Liver (tissue), 9 donors: ENCODE results near the gene LAMA1. TPM values are rescaled to one million over a fixed set of nuclear protein-coding genes. Genes with fewer than 3 reads are reported as not detected.

ENCODE experiments used
- DNase-seq: peaks from one replicate; pipeline ENCODE4 v3.0.0-alpha.2; 2017; ENCODE audit warnings: low spot score
- H3K27ac ChIP-seq, 2 donors: one replicate each; pipeline ENCODE4 v1.7.0; 2013; ENCODE audit warnings: inconsistent platforms in 2 of 2, low read length in 2 of 2, control low read depth in 1 of 2, low read depth in 1 of 2, mild to moderate bottlenecking in 1 of 2
- H3K27me3 ChIP-seq, 4 donors: one replicate each; pipeline versions ENCODE4 v1.6.1 to v1.7.0; 2013; ENCODE audit warnings: low read length in 3 of 4, inconsistent platforms in 1 of 4, mild to moderate bottlenecking in 1 of 4, moderate library complexity in 1 of 4; ENCODE audit not compliant: control insufficient read depth in 4 of 4, insufficient read depth in 4 of 4
- H3K36me3 ChIP-seq, 4 donors: one replicate each; pipeline versions ENCODE4 v1.6.1 to v1.7.0; 2013; ENCODE audit warnings: low read length in 3 of 4, mild to moderate bottlenecking in 3 of 4, low read depth in 1 of 4, moderate library complexity in 1 of 4; ENCODE audit not compliant: control insufficient read depth in 4 of 4, insufficient read depth in 3 of 4
- H3K4me1 ChIP-seq, 4 donors: one replicate each; pipeline versions ENCODE4 v1.6.1 to v1.7.0; 2013; ENCODE audit warnings: low read length in 3 of 4, mild to moderate bottlenecking in 3 of 4, moderate library complexity in 1 of 4; ENCODE audit not compliant: control insufficient read depth in 4 of 4, insufficient read depth in 4 of 4
- H3K4me3 ChIP-seq, 3 donors: one replicate each; pipeline versions ENCODE4 v1.6.1 to v1.7.0; 2013; ENCODE audit warnings: low read length in 3 of 3, control low read depth in 1 of 3, low read depth in 1 of 3, mild to moderate bottlenecking in 1 of 3
- H3K9ac ChIP-seq, 2 donors: one replicate each; pipeline ENCODE4 v1.7.0; 2013; ENCODE audit warnings: low read length in 2 of 2, mild to moderate bottlenecking in 2 of 2, moderate library complexity in 2 of 2, control low read depth in 1 of 2, low read depth in 1 of 2
- H3K9me3 ChIP-seq, 4 donors: one replicate each; pipeline versions ENCODE4 v1.6.1 to v1.7.0; 2013; ENCODE audit warnings: low read length in 3 of 4; ENCODE audit not compliant: control insufficient read depth in 4 of 4
- EGR1 ChIP-seq, 2 donors: IDR thresholded peaks; 2 replicates each; pipeline ENCODE4 v1.6.1; 2016 to 2018; ENCODE audit warnings: antibody characterized with exemption in 2 of 2, low read depth in 2 of 2
- FOXA1 ChIP-seq: IDR thresholded peaks from 2 replicates; pipeline ENCODE4 v1.6.1; 2016; ENCODE audit warnings: antibody characterized with exemption
- FOXA2 ChIP-seq: IDR thresholded peaks from 2 replicates; pipeline ENCODE4 v1.6.1; 2016; ENCODE audit warnings: antibody characterized with exemption
- GABPA ChIP-seq, 2 donors: IDR thresholded peaks in 1 of 2; conservative IDR thresholded peaks in 1 of 2; 2 replicates each; pipeline ENCODE4 v1.6.1; 2016; ENCODE audit warnings: antibody characterized with exemption in 2 of 2, mild to moderate bottlenecking in 1 of 2, moderate library complexity in 1 of 2
- HNF4A ChIP-seq, 2 donors: conservative IDR thresholded peaks; 2 replicates each; pipeline ENCODE4 v1.6.1; 2016; ENCODE audit warnings: antibody characterized with exemption in 2 of 2, mild to moderate bottlenecking in 2 of 2
- HNF4G ChIP-seq: IDR thresholded peaks from 2 replicates; pipeline ENCODE4 v1.6.1; 2016; ENCODE audit warnings: antibody characterized with exemption
- JUND ChIP-seq, 2 donors: IDR thresholded peaks; 2 replicates each; pipeline ENCODE4 v1.6.1; 2016; ENCODE audit warnings: antibody characterized with exemption in 2 of 2
- RXRA ChIP-seq, 2 donors: IDR thresholded peaks; 2 replicates each; pipeline ENCODE4 v1.6.1; 2017 to 2018; ENCODE audit warnings: antibody characterized with exemption in 2 of 2, mild to moderate bottlenecking in 1 of 2
- TAF1 ChIP-seq: conservative IDR thresholded peaks from 2 replicates; pipeline ENCODE4 v1.6.1; 2016; ENCODE audit warnings: antibody characterized with exemption, mild to moderate bottlenecking
- YY1 ChIP-seq: IDR thresholded peaks from 2 replicates; pipeline ENCODE4 v1.6.1; 2016; ENCODE audit warnings: antibody characterized with exemption, mild to moderate bottlenecking
- WGBS: extraction: QIAGEN DNeasy Blood & Tissue Kit; methylation state at CpG from one replicate; pipeline ENCODE4 v1.1.7; 2013; 5-methylcytosine and 5-hydroxymethylcytosine counted together
- polyA plus RNA-seq, 2 donors: library from polyadenylated mRNA; stranded (reverse) in 1 of 2; unstranded in 1 of 2; fragments of 200-250 nt in 1 of 2; fragments of >200 nt in 1 of 2; fragmentation: Nextera tagmentation in 1 of 2; extraction: Ambion mirVana in 1 of 2; gene quantifications; one replicate each; pipeline versions ENCODE4 v1.2.1 to v1.2.3, GENCODE V29; 2013 to 2015
- total RNA-seq, 2 donors: library from RNA; depleted of rRNA; stranded (reverse); fragments of >200 nt; gene quantifications; one replicate each; pipeline ENCODE4 v1.2.3, GENCODE V29; 2014
- TF ChIP-seq, protein P1 (sequence below): IDR thresholded peaks from 2 replicates; pipeline ENCODE4 v1.6.1; 2016; ENCODE audit warnings: antibody characterized with exemption, mild to moderate bottlenecking
- TF ChIP-seq, protein P2 (sequence below): IDR thresholded peaks from 2 replicates; pipeline ENCODE4 v1.6.1; 2016; ENCODE audit warnings: antibody characterized with exemption
- TF ChIP-seq, protein P3 (sequence below): fragments of 150-350 bp; IDR thresholded peaks from 2 replicates; pipeline ENCODE4 v1.5.1; 2017; ENCODE audit warnings: improper control_type of control experiment, low read depth, low read length; ENCODE audit not compliant: missing input control
- TF ChIP-seq, protein P4 (sequence below): IDR thresholded peaks from 2 replicates; pipeline ENCODE4 v1.6.1; 2016; ENCODE audit warnings: antibody characterized with exemption
- donor health status: healthy.
- donor health status: healthy.
- donor health status: healthy.
- donor health status: healthy.
- donor health status: healthy.

LAMA1 gene
- total and polyA plus RNA-seq, 4 donors, result 0.05 to 0.67 (median 0.43) TPM

DNA sequence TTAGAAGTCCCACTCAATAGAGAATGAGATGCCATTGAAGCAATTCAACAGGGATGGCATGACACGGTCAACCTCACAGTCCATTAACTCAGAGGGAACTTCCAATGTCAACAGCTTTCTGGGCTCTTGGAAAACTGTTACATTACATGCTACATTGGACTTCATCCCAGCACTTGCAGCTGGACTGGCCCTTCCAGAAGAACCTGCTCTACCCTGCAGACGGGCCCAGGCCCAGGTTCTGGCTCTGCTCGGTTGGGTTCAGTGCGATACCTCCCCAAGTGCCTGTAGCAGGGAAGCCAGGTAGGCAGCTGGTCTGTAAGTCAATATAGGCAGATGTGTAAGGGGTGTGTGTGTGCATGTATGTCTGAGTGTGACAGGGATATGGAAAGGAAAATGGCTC lies 12.9 kb downstream of the LAMA1 start:
- Histone ChIP-seq H3K27ac (no peak overlapping the region), H3K36me3 (no peaks in the 10 kb centered on the region), H3K9ac (no peak overlapping the region), H3K9me3 (no peaks in the 10 kb centered on the region), H3K4me1 (no peaks in the 10 kb centered on the region), H3K4me3 (no peak overlapping the region), H3K27me3 (no peaks in the 10 kb centered on the region)
- 90% methylated on average over 4 of the region's 4 CpGs for WGBS
- DNase-seq, result no peak
- TF ChIP-seq EGR1 (IDR thresholded peaks at IDR 0.05; ENCODE audit: low read depth in 2 of 2) (no peak), HNF4A (conservative IDR thresholded peaks at IDR 0.05) (no peak), YY1 (no peak), FOXA2 (no peak), GABPA (IDR thresholded peaks at IDR 0.05 in 1 of 2, conservative IDR thresholded peaks at IDR 0.05 in 1 of 2) (no peak), TAF1 (no peak), JUND (IDR thresholded peaks at IDR 0.05) (no peak), FOXA1 (no peak), HNF4G (no peak)
- TF ChIP-seq, protein P1, sequence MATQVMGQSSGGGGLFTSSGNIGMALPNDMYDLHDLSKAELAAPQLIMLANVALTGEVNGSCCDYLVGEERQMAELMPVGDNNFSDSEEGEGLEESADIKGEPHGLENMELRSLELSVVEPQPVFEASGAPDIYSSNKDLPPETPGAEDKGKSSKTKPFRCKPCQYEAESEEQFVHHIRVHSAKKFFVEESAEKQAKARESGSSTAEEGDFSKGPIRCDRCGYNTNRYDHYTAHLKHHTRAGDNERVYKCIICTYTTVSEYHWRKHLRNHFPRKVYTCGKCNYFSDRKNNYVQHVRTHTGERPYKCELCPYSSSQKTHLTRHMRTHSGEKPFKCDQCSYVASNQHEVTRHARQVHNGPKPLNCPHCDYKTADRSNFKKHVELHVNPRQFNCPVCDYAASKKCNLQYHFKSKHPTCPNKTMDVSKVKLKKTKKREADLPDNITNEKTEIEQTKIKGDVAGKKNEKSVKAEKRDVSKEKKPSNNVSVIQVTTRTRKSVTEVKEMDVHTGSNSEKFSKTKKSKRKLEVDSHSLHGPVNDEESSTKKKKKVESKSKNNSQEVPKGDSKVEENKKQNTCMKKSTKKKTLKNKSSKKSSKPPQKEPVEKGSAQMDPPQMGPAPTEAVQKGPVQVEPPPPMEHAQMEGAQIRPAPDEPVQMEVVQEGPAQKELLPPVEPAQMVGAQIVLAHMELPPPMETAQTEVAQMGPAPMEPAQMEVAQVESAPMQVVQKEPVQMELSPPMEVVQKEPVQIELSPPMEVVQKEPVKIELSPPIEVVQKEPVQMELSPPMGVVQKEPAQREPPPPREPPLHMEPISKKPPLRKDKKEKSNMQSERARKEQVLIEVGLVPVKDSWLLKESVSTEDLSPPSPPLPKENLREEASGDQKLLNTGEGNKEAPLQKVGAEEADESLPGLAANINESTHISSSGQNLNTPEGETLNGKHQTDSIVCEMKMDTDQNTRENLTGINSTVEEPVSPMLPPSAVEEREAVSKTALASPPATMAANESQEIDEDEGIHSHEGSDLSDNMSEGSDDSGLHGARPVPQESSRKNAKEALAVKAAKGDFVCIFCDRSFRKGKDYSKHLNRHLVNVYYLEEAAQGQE, result no peak
- TF ChIP-seq, protein P2, sequence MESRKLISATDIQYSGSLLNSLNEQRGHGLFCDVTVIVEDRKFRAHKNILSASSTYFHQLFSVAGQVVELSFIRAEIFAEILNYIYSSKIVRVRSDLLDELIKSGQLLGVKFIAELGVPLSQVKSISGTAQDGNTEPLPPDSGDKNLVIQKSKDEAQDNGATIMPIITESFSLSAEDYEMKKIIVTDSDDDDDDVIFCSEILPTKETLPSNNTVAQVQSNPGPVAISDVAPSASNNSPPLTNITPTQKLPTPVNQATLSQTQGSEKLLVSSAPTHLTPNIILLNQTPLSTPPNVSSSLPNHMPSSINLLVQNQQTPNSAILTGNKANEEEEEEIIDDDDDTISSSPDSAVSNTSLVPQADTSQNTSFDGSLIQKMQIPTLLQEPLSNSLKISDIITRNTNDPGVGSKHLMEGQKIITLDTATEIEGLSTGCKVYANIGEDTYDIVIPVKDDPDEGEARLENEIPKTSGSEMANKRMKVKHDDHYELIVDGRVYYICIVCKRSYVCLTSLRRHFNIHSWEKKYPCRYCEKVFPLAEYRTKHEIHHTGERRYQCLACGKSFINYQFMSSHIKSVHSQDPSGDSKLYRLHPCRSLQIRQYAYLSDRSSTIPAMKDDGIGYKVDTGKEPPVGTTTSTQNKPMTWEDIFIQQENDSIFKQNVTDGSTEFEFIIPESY, result no peak
- TF ChIP-seq, protein P3, sequence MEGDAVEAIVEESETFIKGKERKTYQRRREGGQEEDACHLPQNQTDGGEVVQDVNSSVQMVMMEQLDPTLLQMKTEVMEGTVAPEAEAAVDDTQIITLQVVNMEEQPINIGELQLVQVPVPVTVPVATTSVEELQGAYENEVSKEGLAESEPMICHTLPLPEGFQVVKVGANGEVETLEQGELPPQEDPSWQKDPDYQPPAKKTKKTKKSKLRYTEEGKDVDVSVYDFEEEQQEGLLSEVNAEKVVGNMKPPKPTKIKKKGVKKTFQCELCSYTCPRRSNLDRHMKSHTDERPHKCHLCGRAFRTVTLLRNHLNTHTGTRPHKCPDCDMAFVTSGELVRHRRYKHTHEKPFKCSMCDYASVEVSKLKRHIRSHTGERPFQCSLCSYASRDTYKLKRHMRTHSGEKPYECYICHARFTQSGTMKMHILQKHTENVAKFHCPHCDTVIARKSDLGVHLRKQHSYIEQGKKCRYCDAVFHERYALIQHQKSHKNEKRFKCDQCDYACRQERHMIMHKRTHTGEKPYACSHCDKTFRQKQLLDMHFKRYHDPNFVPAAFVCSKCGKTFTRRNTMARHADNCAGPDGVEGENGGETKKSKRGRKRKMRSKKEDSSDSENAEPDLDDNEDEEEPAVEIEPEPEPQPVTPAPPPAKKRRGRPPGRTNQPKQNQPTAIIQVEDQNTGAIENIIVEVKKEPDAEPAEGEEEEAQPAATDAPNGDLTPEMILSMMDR, result no peak
- TF ChIP-seq, protein P4, sequence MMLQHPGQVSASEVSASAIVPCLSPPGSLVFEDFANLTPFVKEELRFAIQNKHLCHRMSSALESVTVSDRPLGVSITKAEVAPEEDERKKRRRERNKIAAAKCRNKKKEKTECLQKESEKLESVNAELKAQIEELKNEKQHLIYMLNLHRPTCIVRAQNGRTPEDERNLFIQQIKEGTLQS, result no peak

DNA sequence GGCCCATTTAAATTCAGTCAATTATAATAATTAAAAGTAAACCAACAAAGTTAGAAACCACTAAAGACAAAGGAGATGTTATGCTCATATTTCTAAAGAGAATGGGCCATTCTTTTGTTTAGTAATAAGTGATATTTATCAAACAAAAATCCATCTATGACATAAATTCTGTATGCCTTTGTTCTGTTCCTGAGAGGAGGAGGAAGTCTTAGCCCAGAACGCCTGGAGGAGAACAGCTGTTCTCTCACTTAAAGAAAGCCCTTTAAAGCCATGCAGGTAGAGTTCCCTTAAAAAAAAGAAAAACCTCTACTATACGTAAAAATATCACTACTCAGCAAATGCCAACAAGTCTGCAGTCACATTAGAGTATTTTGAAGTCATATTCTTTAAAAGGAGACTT lies 15.5 kb downstream of the LAMA1 start:
- 55% methylated on average over 2 of the region's 2 CpGs for WGBS
- Histone ChIP-seq H3K4me3 (no peak overlapping the region), H3K9me3 (no peaks in the 10 kb centered on the region), H3K27ac (no peak overlapping the region), H3K36me3 (no peaks in the 10 kb centered on the region), H3K4me1 (no peaks in the 10 kb centered on the region), H3K9ac (no peak overlapping the region), H3K27me3 (no peaks in the 10 kb centered on the region)
- no peak for DNase-seq
- TF ChIP-seq RXRA (IDR thresholded peaks at IDR 0.05) (no peak), FOXA1 (no peak), EGR1 (IDR thresholded peaks at IDR 0.05; ENCODE audit: low read depth in 2 of 2) (no peak)
- TF ChIP-seq, protein P1, result no peak
